Brain microvascular endothelial cell (primary cell): ENCODE data around the gene FPR1.
"Not testable (repeated sequence)": the region's sequence is repeated elsewhere in the genome, so short reads cannot be mapped to it uniquely, and the experiment has no call there.

Source experiments
- DNase-seq: peaks from one replicate; pipeline ENCODE4 v3.0.0-alpha.2; 2020
- H3K27ac ChIP-seq: fragments of 250-450 bp; sonication (Bioruptor Pico); 2 replicates; pipeline ENCODE4 v1.5.1; 2020; ENCODE audit warnings: mild to moderate bottlenecking, moderate library complexity
- H3K27me3 ChIP-seq: fragments of 250-450 bp; sonication (Bioruptor Pico); replicated peaks from 2 replicates; pipeline ENCODE4 v1.5.1; 2020; ENCODE audit warnings: mild to moderate bottlenecking
- H3K36me3 ChIP-seq: fragments of 250-450 bp; sonication (Bioruptor Pico); replicated peaks from 2 replicates; pipeline ENCODE4 v1.5.1; 2020; ENCODE audit warnings: mild to moderate bottlenecking
- H3K4me3 ChIP-seq: 2 replicates; pipeline ENCODE4 v1.5.1; 2011; ENCODE audit warnings: low read depth, mild to moderate bottlenecking, control low read depth, low read length, moderate library complexity
- in situ Hi-C: cut with HindIII; loops from 2 replicates; pipeline ENCODE4 v1.10.0; 2017; ENCODE audit warnings: low sequenced_read_pairs, low pct_ligation_motif_present
- TF ChIP-seq, protein P1 (sequence below): IDR thresholded peaks from 2 replicates; pipeline ENCODE4 v1.5.1; 2011; ENCODE audit warnings: low read depth, mild to moderate bottlenecking, moderate library complexity, low read length, control low read depth, inconsistent platforms; ENCODE audit errors: missing control alignments

The FPR1 gene

DNA sequence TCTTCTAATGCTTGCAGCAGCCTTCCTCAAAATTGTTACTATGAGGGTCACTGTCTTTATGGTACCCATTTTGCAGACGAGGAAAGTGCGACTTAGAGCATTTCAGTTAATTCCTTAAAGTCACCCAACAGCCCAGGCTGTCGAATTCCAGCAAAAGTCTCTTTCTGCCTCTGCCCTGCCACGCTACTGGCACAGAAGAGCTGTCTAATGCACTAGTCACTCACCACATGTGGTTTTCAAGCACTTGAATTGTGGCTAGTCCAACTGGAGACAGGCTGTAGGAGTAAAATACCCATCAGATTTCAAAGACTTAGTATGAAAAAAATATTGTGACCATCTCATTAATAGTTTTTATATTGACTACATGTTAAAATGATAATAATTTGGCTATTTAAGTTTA lies 1.7 kb downstream of the FPR1 start:
- no peak overlapping the region for H3K4me3 ChIP-seq
- in situ Hi-C loops = no loop called here
- H3K36me3 ChIP-seq = no peaks in the 10 kb centered on the region
- no peaks in the 10 kb centered on the region for H3K27me3 ChIP-seq
- H3K27ac ChIP-seq = peak overlapping the region; percentile 38
- DNase-seq = no peak
- TF ChIP-seq, protein P1, sequence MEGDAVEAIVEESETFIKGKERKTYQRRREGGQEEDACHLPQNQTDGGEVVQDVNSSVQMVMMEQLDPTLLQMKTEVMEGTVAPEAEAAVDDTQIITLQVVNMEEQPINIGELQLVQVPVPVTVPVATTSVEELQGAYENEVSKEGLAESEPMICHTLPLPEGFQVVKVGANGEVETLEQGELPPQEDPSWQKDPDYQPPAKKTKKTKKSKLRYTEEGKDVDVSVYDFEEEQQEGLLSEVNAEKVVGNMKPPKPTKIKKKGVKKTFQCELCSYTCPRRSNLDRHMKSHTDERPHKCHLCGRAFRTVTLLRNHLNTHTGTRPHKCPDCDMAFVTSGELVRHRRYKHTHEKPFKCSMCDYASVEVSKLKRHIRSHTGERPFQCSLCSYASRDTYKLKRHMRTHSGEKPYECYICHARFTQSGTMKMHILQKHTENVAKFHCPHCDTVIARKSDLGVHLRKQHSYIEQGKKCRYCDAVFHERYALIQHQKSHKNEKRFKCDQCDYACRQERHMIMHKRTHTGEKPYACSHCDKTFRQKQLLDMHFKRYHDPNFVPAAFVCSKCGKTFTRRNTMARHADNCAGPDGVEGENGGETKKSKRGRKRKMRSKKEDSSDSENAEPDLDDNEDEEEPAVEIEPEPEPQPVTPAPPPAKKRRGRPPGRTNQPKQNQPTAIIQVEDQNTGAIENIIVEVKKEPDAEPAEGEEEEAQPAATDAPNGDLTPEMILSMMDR = no peak

DNA sequence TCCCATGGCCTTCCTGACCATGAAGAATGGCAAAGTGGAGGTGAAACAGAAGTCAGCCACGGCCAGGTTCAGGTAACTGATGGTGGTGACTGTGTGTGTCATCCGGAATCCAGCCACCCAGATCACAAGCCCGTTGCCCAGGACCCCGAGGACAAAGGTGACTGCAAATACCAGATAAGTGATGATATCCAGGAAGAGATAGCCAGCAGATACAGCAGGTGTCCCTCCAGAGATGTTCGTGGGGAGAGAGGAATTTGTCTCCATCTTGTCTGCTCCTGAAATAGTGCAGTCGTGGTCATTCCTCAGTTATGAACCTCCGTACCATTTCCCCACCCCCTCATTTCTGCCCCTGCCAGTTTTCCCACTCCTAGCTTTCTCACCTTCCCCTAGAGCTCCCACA lies 4.9 kb downstream of the FPR1 start:
- TF ChIP-seq, protein P1 = no peak
- H3K27me3 ChIP-seq = no peaks in the 10 kb centered on the region
- no peaks in the 10 kb centered on the region for H3K36me3 ChIP-seq
- in situ Hi-C loops = no loop called here
- DNase-seq = no peak
- H3K4me3 ChIP-seq = no peak overlapping the region
- no peak overlapping the region for H3K27ac ChIP-seq

DNA sequence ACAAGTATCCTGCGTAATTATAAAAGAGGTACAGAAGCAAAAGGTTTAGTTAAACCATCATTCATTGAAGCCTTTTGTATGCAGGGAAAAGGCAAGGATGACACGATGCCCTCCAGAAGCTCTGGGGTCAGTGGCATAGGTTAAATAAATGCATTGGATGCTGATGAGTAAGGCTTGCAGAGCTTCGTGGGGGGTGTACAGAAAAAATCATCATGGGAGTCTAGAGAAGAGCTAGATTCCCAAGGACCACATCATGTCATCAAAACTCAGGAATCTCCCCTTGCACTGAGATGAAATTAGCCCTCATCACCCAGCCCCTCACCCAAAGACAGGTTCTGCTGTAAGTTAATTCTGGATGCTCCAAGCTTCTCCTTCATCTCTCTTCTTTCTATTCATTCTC lies 8.3 kb downstream of the FPR1 start:
- DNase-seq = peak; percentile 48
- in situ Hi-C loops = no loop called here
- peak overlapping the region; percentile 79 for H3K27ac ChIP-seq
- TF ChIP-seq, protein P1 = no peak
- H3K36me3 ChIP-seq = no peaks in the 10 kb centered on the region
- H3K27me3 ChIP-seq = no peaks in the 10 kb centered on the region
- H3K4me3 ChIP-seq = no peak overlapping the region

DNA sequence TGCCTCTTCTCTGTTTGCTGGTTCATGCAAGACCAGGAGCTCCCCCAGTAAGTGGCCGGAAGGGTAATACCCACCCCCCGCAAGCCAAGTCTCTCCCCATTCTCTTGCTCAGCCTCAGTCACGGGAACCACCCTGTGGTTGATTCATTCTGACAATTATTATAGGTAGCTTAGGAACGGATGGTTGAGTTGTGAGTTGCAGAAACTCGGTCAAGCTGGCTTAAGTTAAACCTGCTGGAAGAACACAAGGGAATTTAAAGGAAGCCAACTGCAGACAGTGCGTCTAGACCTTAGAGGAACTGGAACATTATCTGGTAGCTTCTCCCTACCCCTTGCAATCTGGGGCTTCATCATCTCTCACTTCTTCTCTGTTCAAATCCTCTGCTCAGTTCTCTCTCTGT lies 8.9 kb downstream of the FPR1 start:
- in situ Hi-C loops = no loop called here
- DNase-seq = peak; percentile 37
- H3K4me3 ChIP-seq = no peak overlapping the region
- H3K27ac ChIP-seq = peak overlapping the region; percentile 79
- no peaks in the 10 kb centered on the region for H3K27me3 ChIP-seq
- TF ChIP-seq, protein P1 = no peak
- no peaks in the 10 kb centered on the region for H3K36me3 ChIP-seq

DNA sequence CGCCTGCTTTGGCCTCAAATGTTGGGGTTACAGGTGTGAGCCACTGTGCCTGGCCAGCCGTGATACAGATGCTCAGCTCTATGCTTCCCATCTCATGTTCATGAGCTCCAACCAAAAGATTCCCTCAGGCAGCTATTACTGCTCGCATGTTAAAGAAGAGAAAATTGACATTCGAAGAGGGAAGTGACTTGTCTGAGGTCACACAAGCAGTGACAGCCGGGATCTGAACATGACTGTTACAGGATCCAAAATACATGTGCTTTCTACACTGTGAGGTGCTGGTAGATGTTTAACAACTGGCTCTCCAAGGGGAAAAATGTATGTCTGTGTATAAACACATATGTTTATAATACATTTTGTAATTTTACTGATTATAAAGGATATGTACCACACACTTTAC lies 11.3 kb downstream of the FPR1 start:
- in situ Hi-C loops = no loop called here
- no peak overlapping the region for H3K4me3 ChIP-seq
- no peak overlapping the region for H3K27ac ChIP-seq
- H3K27me3 ChIP-seq = no peaks in the 10 kb centered on the region
- DNase-seq = no peak
- no peaks in the 10 kb centered on the region for H3K36me3 ChIP-seq
- TF ChIP-seq, protein P1 = no peak

DNA sequence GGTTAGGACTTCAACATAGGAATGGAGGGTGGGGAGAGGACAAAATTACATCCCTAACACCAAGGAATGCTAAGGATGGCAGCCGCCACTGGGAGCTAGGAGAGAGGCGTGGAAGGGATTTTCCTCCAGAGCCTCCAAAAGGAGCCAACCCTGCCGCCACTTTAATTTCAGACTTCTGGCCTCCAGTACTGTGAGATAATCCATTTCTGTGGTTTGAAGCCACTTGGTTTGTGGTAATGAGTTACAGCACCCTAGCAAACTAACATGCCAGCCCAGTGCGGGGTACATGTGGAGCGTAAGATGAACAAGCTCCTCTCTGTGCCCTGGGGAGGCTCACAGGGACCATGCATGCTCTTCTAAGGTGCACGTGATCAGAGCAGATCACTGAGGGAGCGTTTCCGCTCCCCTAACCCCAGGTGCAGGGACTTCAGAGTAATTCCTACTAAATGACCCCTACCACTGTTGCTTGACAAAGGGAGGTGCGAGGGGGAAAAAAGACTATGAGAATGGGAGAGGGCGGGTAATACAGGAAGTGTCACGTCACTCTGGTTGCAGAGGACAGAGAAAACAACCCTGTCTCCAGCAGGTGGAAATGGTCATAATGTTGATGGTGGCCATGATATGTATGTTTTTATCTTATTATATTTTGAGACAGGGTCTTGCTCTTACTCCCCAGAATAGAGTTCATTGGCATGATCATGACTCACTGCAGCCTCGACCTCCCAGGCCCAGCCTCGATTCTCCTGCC lies 12.0 kb downstream of the FPR1 start:
- Histone ChIP-seq H3K27me3 (no peaks in the 10 kb centered on the region), H3K4me3 (no peak overlapping the region), H3K36me3 (no peaks in the 10 kb centered on the region), H3K27ac (no peak overlapping the region)
- DNase-seq = no peak
- TF ChIP-seq, protein P1 = no peak
- in situ Hi-C loops = no loop called here

DNA sequence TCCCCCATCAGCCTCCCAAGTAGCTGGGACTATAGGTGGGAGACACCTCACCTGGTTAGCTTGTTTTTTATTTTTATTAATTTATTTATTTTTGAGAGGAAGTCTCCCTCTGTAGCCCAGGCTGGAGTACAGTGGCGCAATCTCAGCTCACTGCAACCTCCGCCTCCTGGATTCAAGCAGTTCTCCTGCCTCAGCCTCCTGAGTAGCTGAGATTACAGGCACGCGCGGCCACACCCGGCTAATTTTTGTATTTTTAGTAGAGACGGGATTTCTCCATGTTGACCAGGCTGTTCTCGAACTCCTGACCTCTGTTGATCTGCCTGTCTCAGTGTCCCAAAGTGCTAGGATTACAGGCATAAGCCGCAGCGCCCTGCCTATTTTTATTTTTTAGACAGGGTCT lies 13.2 kb downstream of the FPR1 start:
- DNase-seq, H3K27ac ChIP-seq, H3K27me3 ChIP-seq, H3K36me3 ChIP-seq, H3K4me3 ChIP-seq, in situ Hi-C loops: not testable (repeated sequence)
